Lower leg skin (tissue), 3 donors: ENCODE results near the gene TUBG1.

ENCODE experiments used
- POLR2A ChIP-seq, 2 donors: fragments of 450-650 bp; IDR thresholded peaks; one replicate each; pipeline ENCODE4 v1.6.1; 2016 to 2017; ENCODE audit warnings: antibody characterized with exemption in 2 of 2, mild to moderate bottlenecking in 1 of 2, moderate library complexity in 1 of 2
- TF ChIP-seq, protein P1 (sequence below), 3 donors: fragments of 450-650 bp; IDR thresholded peaks; one replicate each; pipeline ENCODE4 v1.5.1; 2016; ENCODE audit warnings: antibody characterized with exemption in 3 of 3, mild to moderate bottlenecking in 3 of 3, moderate library complexity in 2 of 3

DNA sequence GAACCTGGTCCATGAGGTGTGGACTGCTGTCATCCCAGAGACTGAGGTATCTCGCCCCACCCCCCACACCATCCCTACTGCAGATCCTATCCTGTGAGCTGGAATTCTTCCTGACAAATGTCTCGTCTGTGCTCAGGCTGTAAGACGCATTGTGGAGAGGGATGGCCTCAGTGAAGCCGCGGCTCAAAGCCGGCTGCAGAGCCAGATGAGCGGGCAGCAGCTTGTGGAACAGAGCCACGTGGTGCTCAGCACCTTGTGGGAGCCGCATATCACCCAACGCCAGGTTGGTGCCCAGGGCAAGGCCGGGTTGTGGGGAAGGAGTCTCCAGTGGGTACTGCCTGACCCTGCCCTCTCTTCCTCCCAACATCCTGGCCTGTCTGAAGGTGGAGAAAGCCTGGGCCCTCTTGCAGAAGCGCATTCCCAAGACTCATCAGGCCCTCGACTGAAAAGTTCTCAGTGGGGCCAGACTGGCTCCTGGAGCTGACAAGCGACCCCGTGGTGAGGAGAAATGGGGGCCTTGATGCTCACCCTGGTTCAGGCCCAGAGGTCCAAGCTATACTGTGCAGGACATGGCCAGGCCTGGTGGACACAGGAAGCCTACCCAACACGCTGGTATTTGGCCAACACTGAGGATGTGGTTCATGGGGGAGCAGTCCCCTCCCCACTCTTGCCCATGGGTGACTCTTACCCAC lies 43.8 kb upstream of the TUBG1 start:
- TF ChIP-seq, protein P1, sequence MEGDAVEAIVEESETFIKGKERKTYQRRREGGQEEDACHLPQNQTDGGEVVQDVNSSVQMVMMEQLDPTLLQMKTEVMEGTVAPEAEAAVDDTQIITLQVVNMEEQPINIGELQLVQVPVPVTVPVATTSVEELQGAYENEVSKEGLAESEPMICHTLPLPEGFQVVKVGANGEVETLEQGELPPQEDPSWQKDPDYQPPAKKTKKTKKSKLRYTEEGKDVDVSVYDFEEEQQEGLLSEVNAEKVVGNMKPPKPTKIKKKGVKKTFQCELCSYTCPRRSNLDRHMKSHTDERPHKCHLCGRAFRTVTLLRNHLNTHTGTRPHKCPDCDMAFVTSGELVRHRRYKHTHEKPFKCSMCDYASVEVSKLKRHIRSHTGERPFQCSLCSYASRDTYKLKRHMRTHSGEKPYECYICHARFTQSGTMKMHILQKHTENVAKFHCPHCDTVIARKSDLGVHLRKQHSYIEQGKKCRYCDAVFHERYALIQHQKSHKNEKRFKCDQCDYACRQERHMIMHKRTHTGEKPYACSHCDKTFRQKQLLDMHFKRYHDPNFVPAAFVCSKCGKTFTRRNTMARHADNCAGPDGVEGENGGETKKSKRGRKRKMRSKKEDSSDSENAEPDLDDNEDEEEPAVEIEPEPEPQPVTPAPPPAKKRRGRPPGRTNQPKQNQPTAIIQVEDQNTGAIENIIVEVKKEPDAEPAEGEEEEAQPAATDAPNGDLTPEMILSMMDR (IDR thresholded peaks at IDR 0.05): no peak
- no peak for TF ChIP-seq POLR2A (IDR thresholded peaks at IDR 0.05)
